ENCODE results near the gene FBN1.

The FBN1 gene

DNA sequence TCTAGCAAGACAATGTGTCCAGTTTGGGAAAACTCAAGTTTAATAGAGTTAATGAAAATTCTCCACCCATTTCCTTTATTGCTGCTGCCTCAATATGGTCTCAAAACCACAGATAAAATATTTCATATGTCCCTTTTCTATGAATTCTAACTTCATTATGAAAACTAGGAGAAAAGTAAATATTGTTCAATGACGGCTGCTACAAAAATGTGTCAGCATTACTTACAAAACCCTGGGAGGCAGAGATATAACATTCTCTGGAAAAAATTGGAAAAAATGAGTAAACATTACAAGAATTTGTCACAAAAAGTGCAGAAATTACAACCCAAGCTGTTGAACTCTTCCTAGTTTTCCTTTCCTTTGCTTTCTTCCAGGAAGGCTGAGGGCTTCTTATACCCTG, 22.2 kb upstream of the FBN1 start:
- Mint-ChIP-seq H3K27me3 (peaks cover 4% of the 10 kb centered on the region), H3K27ac (no peak overlapping the region), H3K9me3 (no peaks in the 10 kb centered on the region), H3K36me3 (no peaks in the 10 kb centered on the region), H3K4me3 (no peak overlapping the region), H3K4me1 (no peaks in the 10 kb centered on the region)
- no peak for DNase-seq
- CTCF ChIA-PET: no interaction called here

DNA sequence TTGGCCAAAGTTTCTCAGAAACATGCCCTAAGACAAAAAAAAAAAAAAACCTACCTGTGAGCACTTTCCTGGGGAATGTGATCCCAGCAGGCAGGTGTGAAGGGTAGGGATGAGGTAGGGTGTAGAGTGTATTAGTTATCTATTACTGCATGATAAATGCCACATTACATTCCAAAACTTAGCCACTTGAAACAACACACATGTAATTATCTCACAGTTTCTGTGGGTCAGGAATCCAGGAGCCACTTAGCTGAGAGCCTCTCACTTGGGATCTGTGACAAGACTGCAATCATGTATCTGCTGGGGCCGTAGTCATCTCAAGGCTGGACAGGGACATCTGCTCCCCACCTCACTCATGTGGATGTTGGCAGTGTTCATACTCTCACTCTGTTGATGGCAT, 18.9 kb upstream of the FBN1 start:
- Mint-ChIP-seq H3K36me3 (no peaks in the 10 kb centered on the region), H3K9me3 (no peaks in the 10 kb centered on the region), H3K4me3 (no peak overlapping the region), H3K27ac (no peak overlapping the region), H3K4me1 (no peaks in the 10 kb centered on the region), H3K27me3 (no peaks in the 10 kb centered on the region)
- DNase-seq: no peak
- CTCF ChIA-PET: no interaction called here

DNA sequence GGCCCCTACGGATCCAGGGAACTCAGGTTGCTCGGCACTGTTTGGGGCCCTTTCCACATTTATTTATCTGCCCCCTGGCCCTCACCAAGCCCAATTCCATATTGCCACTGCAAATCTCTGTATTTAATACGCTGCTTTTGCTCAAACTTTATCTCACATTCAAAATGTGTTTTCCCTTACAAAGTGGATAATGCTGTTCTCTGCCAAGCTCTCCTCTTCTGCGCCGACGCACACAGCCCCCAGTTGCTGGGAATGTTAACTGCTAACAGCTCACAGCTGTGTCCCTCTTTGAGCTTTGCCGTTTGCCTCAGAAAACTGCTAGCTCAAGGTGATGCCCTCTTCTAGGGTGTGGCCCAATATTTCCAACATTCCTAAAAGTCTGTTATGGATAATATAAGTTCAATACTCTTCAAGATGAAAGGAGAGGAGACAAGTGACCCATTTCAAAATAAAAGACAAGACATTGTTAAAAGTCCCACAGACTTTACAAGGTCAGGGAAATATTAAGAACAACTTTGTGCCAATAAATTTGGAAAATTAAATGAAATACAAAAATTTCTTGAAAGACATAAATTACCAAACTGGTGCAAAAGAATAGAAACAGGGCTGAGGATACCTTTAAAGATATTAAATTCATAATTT, 12.6 kb upstream of the FBN1 start:
- Mint-ChIP-seq H3K27me3 (peaks cover 8% of the 10 kb centered on the region), H3K36me3 (no peaks in the 10 kb centered on the region), H3K9me3 (no peaks in the 10 kb centered on the region), H3K27ac (no peak overlapping the region), H3K4me1 (no peaks in the 10 kb centered on the region), H3K4me3 (no peak overlapping the region)
- CTCF ChIA-PET: no interaction called here
- no peak for DNase-seq

GRCh38 chr15:48654801-48655200, 9.3 kb upstream of the FBN1 start:
- CTCF ChIA-PET: no interaction called here
- Mint-ChIP-seq H3K4me3 (no peak overlapping the region), H3K4me1 (no peaks in the 10 kb centered on the region), H3K36me3 (no peaks in the 10 kb centered on the region), H3K27ac (peak overlapping the region; percentile 33), H3K27me3 (peaks cover 8% of the 10 kb centered on the region), H3K9me3 (no peaks in the 10 kb centered on the region)
- no peak for DNase-seq

- Mint-ChIP-seq H3K4me3 (no peak overlapping the region), H3K9me3 (no peaks in the 10 kb centered on the region), H3K4me1 (no peaks in the 10 kb centered on the region), H3K36me3 (no peaks in the 10 kb centered on the region), H3K27ac (no peak overlapping the region), H3K27me3 (peaks cover 8% of the 10 kb centered on the region)
- DNase-seq: no peak
- CTCF ChIA-PET: no interaction called here
These were observed 8.6 kb upstream of the FBN1 start for GRCh38 chr15:48653913-48654670.

DNA sequence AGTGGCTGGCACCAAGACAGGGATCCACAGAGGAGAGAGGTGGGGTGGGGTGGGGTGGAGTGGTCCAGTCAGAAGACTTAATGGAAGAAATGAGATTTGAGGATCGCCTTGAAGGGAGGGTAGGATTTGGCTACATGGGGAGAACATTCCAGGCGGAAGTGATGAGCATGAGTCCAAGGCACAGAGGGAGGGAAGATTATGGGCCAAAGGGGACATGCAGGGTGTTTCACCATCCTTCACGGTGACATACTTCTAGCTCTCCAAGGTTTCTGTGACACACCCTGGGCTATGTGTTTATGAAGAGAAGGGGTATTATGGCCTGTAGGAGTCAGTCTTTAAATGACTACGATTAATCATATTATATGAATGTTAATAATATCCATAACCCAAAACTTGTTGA, 7.7 kb upstream of the FBN1 start:
- Mint-ChIP-seq H3K27me3 (peaks cover 10% of the 10 kb centered on the region), H3K9me3 (no peaks in the 10 kb centered on the region), H3K4me1 (no peaks in the 10 kb centered on the region), H3K4me3 (no peak overlapping the region), H3K27ac (no peak overlapping the region), H3K36me3 (no peaks in the 10 kb centered on the region)
- DNase-seq: no peak
- CTCF ChIA-PET: no interaction called here

GRCh38 chr15:48652510-48653076, 7.1 kb upstream of the FBN1 start:
- H3K27me3 Mint-ChIP-seq: peaks cover 16% of the 10 kb centered on the region
- no peaks in the 10 kb centered on the region for H3K36me3 Mint-ChIP-seq
- H3K27ac Mint-ChIP-seq: no peak overlapping the region
- DNase-seq: no peak
- no peaks in the 10 kb centered on the region for H3K9me3 Mint-ChIP-seq
- CTCF ChIA-PET: no interaction called here
- no peaks in the 10 kb centered on the region for H3K4me1 Mint-ChIP-seq
- no peak overlapping the region for H3K4me3 Mint-ChIP-seq

- CTCF ChIA-PET: no interaction called here
- Mint-ChIP-seq H3K4me3 (no peak overlapping the region), H3K4me1 (no peaks in the 10 kb centered on the region), H3K9me3 (no peaks in the 10 kb centered on the region), H3K27ac (no peak overlapping the region), H3K27me3 (peaks cover 26% of the 10 kb centered on the region), H3K36me3 (no peaks in the 10 kb centered on the region)
- DNase-seq: no peak
These were observed 5.4 kb upstream of the FBN1 start for GRCh38 chr15:48650931-48651330.

DNA sequence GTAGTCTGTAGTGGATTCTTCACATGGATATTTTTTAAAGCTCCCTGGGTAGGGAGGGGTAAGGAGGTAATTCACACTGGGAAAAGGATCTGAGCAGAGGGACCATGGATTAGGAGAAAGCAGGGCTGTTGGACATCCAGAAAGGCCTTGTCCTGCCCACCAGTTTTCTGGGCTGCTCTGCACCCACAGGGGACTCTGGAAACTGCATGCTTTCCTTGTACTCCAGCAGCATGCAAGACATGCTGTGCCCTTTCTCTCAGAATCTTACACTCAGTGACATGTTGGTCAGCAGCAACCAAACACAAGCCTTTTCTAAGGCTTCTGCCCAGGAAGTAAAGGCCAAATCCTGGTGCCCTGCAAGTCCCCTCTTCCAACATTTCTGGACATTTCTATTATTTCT, 2.5 kb upstream of the FBN1 start:
- Mint-ChIP-seq H3K4me1 (peaks cover 6% of the 10 kb centered on the region), H3K4me3 (no peak overlapping the region), H3K36me3 (no peaks in the 10 kb centered on the region), H3K9me3 (no peaks in the 10 kb centered on the region), H3K27me3 (peaks cover 47% of the 10 kb centered on the region), H3K27ac (no peak overlapping the region)
- no peak for DNase-seq
- CTCF ChIA-PET: no interaction called here

- CTCF ChIA-PET: interaction anchor here (1.0 kb wide), 1 partner anchor 22 kb away, joined by 3 read pairs; no protein-coding TSS in a partner anchor
These were observed 822 bp upstream of the FBN1 start for GRCh38 chr15:48646331-48646730.

GRCh38 chr15:48644827-48645557, 517 bp downstream of the FBN1 start:
- H3K9me3 Mint-ChIP-seq: no peaks in the 10 kb centered on the region
- H3K4me3 Mint-ChIP-seq: peak overlapping the region; percentile 69
- peaks cover 6% of the 10 kb centered on the region for H3K4me1 Mint-ChIP-seq
- H3K36me3 Mint-ChIP-seq: no peaks in the 10 kb centered on the region
- DNase-seq: peak; percentile 41
- H3K27me3 Mint-ChIP-seq: peaks cover 59% of the 10 kb centered on the region
- CTCF ChIA-PET: no interaction called here
- no peak overlapping the region for H3K27ac Mint-ChIP-seq

More at GRCh38 chr15:48646331-48646730, 822 bp upstream of the FBN1 start:
- H3K36me3 Mint-ChIP-seq: no peaks in the 10 kb centered on the region
- no peaks in the 10 kb centered on the region for H3K9me3 Mint-ChIP-seq
- peak overlapping the region; percentile 69 for H3K4me3 Mint-ChIP-seq
- H3K27ac Mint-ChIP-seq: peak overlapping the region; percentile 28
- peaks cover 55% of the 10 kb centered on the region for H3K27me3 Mint-ChIP-seq
- no peak for DNase-seq
- peaks cover 6% of the 10 kb centered on the region for H3K4me1 Mint-ChIP-seq

GRCh38 chr15:48644467-48644826, 1.1 kb downstream of the FBN1 start:
- CTCF ChIA-PET: no interaction called here
- no peaks in the 10 kb centered on the region for H3K9me3 Mint-ChIP-seq
- no peak overlapping the region for H3K27ac Mint-ChIP-seq
- H3K36me3 Mint-ChIP-seq: no peaks in the 10 kb centered on the region
- no peak for DNase-seq
- H3K4me1 Mint-ChIP-seq: peaks cover 6% of the 10 kb centered on the region
- peaks cover 59% of the 10 kb centered on the region for H3K27me3 Mint-ChIP-seq
- H3K4me3 Mint-ChIP-seq: peak overlapping the region; percentile 53

GRCh38 chr15:48643776-48644466, 1.6 kb downstream of the FBN1 start:
- Mint-ChIP-seq H3K9me3 (no peaks in the 10 kb centered on the region), H3K36me3 (no peaks in the 10 kb centered on the region), H3K27ac (no peak overlapping the region), H3K27me3 (peaks cover 59% of the 10 kb centered on the region), H3K4me1 (peaks cover 6% of the 10 kb centered on the region), H3K4me3 (peak overlapping the region; percentile 53)
- CTCF ChIA-PET: no interaction called here
- DNase-seq: no peak

DNA sequence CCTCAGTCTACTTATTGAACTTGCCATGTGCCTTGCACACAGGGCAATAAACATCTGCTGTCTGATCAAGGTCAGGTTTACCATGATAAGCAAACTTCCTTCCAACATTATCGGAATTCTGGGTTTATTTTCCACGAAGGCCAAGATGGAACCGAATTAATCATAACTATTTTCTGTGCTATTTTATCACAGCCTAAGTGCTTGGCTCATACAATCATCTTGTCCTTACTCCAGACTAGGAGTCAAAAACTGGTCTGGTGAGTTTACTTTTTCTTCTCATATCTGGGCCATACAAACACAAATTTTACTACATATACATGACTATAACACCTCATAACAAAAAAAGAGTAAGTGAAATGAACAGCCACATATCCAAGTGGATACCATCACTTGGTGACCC, 2.3 kb downstream of the FBN1 start:
- CTCF ChIA-PET: no interaction called here
- Mint-ChIP-seq H3K9me3 (no peaks in the 10 kb centered on the region), H3K36me3 (no peaks in the 10 kb centered on the region), H3K27me3 (peaks cover 57% of the 10 kb centered on the region), H3K4me3 (no peak overlapping the region), H3K4me1 (peaks cover 6% of the 10 kb centered on the region), H3K27ac (no peak overlapping the region)
- no peak for DNase-seq
